A673 (cell line): Measurements from ENCODE around the gene MAP4. TPM values are rescaled to one million over a fixed set of nuclear protein-coding genes. Genes with fewer than 3 reads are reported as not detected.

Experiments used
- BruUV-seq: library from RNA; stranded (reverse); fragments of 400-500 nt; replicated peaks from 2 replicates; lab custom pipeline; 2021; lab: Mats Ljungman, UMichigan
- CTCF ChIA-PET: fragments of 300-600 bp; sonication (Branson Sonifier 250); formaldehyde crosslinking; loops from one replicate; lab custom pipeline; 2022; ENCODE audit warnings: antibody characterized with exemption; lab: Charles Lee
- POLR2A ChIA-PET: fragments of 300-600 bp; sonication (Branson Sonifier 250); formaldehyde crosslinking; loops from one replicate; lab custom pipeline; 2022; ENCODE audit warnings: antibody characterized with exemption; ENCODE audit not compliant: low non-redundant PET; lab: Charles Lee
- DNase-seq: peaks from one replicate; pipeline ENCODE4 v3.0.0-alpha.2; 2015; ENCODE audit warnings: low spot score
- H3K27ac ChIP-seq: fragments of 200-600 bp; sonication (generic); 2 replicates; pipeline ENCODE4 v1.5.1; 2016; ENCODE audit warnings: mixed run types, low read depth, mild to moderate bottlenecking, mixed read lengths, antibody characterized with exemption, low read length; ENCODE audit not compliant: poor library complexity, severe bottlenecking
- H3K27me3 ChIP-seq: fragments of 200-600 bp; sonication (generic); replicated peaks from 2 replicates; pipeline ENCODE4 v1.6.1; 2017; ENCODE audit warnings: mixed run types, low read depth, mild to moderate bottlenecking, mixed read lengths, antibody characterized with exemption, low read length; ENCODE audit not compliant: insufficient read depth, poor library complexity
- H3K36me3 ChIP-seq: fragments of 200-600 bp; sonication (generic); 2 replicates; pipeline ENCODE4 v1.6.1; 2016; ENCODE audit warnings: mixed run types, mild to moderate bottlenecking, mixed read lengths, antibody characterized with exemption, low read length; ENCODE audit not compliant: insufficient read depth, poor library complexity, severe bottlenecking
- H3K4me1 ChIP-seq: fragments of 200-600 bp; sonication (generic); 2 replicates; pipeline ENCODE4 v1.6.1; 2017; ENCODE audit warnings: mixed run types, mild to moderate bottlenecking, mixed read lengths, antibody characterized with exemption, low read length; ENCODE audit not compliant: insufficient read depth, poor library complexity, severe bottlenecking
- H3K4me3 ChIP-seq: fragments of 200-600 bp; sonication (generic); 2 replicates; pipeline ENCODE4 v1.5.1; 2016; ENCODE audit warnings: low read depth, mixed run types, mild to moderate bottlenecking, mixed read lengths, low read length; ENCODE audit not compliant: poor library complexity, severe bottlenecking
- H3K9me3 ChIP-seq: fragments of 200-600 bp; sonication (generic); 2 replicates; pipeline ENCODE4 v1.6.1; 2016; ENCODE audit warnings: mixed run types, low read depth, mild to moderate bottlenecking, mixed read lengths, antibody characterized with exemption, low read length; ENCODE audit not compliant: poor library complexity, severe bottlenecking
- CTCF ChIP-seq: fragments of 300-800, 200-600 bp; sonication (generic); conservative IDR thresholded peaks from 2 replicates; pipeline ENCODE4 v1.5.1; 2017; ENCODE audit warnings: low read depth, mild to moderate bottlenecking, antibody characterized with exemption, low read length, moderate library complexity, mixed read lengths
- EZH2 ChIP-seq: fragments of 200-600 bp; sonication (generic); IDR thresholded peaks from 2 replicates; pipeline ENCODE4 v1.6.1; 2017; ENCODE audit warnings: borderline replicate concordance, low read depth, mild to moderate bottlenecking, mixed read lengths, antibody characterized with exemption, low read length; ENCODE audit not compliant: poor library complexity, severe bottlenecking
- intact Hi-C: fragments of 100-400 bp; cut with micrococcal nuclease; formaldehyde crosslinking; loops from one replicate; pipeline ENCODE4 v1.10.0; 2022; ENCODE audit not compliant: unreplicated experiment
- total RNA-seq: library from RNA; stranded (reverse); gene quantifications from 2 replicates; pipeline ENCODE4 v1.2.3, GENCODE V29; 2021

Gene MAP4
- total RNA-seq, 1 experiment from 2014 or later: 105 TPM

- H3K27ac ChIP-seq: no peak overlapping the region
- intact Hi-C loops: no loop called here
- BruUV-seq: no TSS peak
- H3K4me1 ChIP-seq: no peaks in the 10 kb centered on the region
- no peaks in the 10 kb centered on the region for H3K9me3 ChIP-seq
- H3K36me3 ChIP-seq: no peaks in the 10 kb centered on the region
- TF ChIP-seq EZH2: no peak
- no peak for TF ChIP-seq CTCF
- no peak overlapping the region for H3K4me3 ChIP-seq
- POLR2A ChIA-PET: no interaction called here
- no peaks in the 10 kb centered on the region for H3K27me3 ChIP-seq
- DNase-seq: no peak
- CTCF ChIA-PET: no interaction called here
Measured at GRCh38 chr3:48002787-48003186, 13.4 kb downstream of the MAP4 start.

GRCh38 chr3:48001991-48002390 lies 14.2 kb downstream of the MAP4 start:
- Histone ChIP-seq H3K4me1 (no peaks in the 10 kb centered on the region), H3K9me3 (no peaks in the 10 kb centered on the region), H3K27me3 (no peaks in the 10 kb centered on the region), H3K36me3 (no peaks in the 10 kb centered on the region), H3K4me3 (no peak overlapping the region), H3K27ac (no peak overlapping the region)
- ChIA-PET POLR2A (no interaction called here), CTCF (no interaction called here)
- intact Hi-C loops: no loop called here
- DNase-seq: no peak
- no peak for TF ChIP-seq CTCF
- TF ChIP-seq EZH2: no peak
- no TSS peak for BruUV-seq

- POLR2A ChIA-PET: no interaction called here
Measured at GRCh38 chr3:48000212-48000611, 16.0 kb downstream of the MAP4 start.

More at GRCh38 chr3:48000212-48000611, 16.0 kb downstream of the MAP4 start:
- Histone ChIP-seq H3K4me3 (no peak overlapping the region), H3K4me1 (no peaks in the 10 kb centered on the region), H3K36me3 (no peaks in the 10 kb centered on the region), H3K27me3 (no peaks in the 10 kb centered on the region), H3K27ac (no peak overlapping the region), H3K9me3 (no peaks in the 10 kb centered on the region)
- BruUV-seq: no TSS peak
- no peak for DNase-seq
- intact Hi-C loops: no loop called here
- TF ChIP-seq EZH2: no peak
- no peak for TF ChIP-seq CTCF
- CTCF ChIA-PET: no interaction called here
